GM12874 (cell line): Measurements from ENCODE around the gene CCNO.

Experiments used
- CTCF ChIP-seq: IDR thresholded peaks from 2 replicates; pipeline ENCODE4 v1.5.1; 2011; ENCODE audit warnings: low read depth, mild to moderate bottlenecking, control low read depth, low read length, moderate library complexity; ENCODE audit not compliant: insufficient read depth

Gene CCNO

GRCh38 chr5:55188656-55189540 is 44.5 kb downstream of the CCNO start:
- TF ChIP-seq CTCF = no peak

GRCh38 chr5:55187370-55187769 is 46.0 kb downstream of the CCNO start:
- TF ChIP-seq CTCF = no peak
